Dermis microvascular lymphatic vessel endothelial cell (primary cell): ENCODE results near the gene COMMD2. TPM values are rescaled to one million over a fixed set of nuclear protein-coding genes. Genes with fewer than 3 reads are reported as not detected.

ENCODE experiments used
- DNase-seq, 2 donors: peaks; one replicate each; pipeline versions ENCODE4 v3.0.0 to v3.0.0-alpha.2; 2010; ENCODE audit warnings: low read depth in 2 of 2
- total RNA-seq: library from RNA; depleted of rRNA; stranded (reverse); fragments of >200 nt; gene quantifications from 2 replicates; pipeline ENCODE4 v1.2.1, GENCODE V29; 2014

The COMMD2 gene
- 22.4 and 23.1 TPM in 2 replicates for total RNA-seq

DNA sequence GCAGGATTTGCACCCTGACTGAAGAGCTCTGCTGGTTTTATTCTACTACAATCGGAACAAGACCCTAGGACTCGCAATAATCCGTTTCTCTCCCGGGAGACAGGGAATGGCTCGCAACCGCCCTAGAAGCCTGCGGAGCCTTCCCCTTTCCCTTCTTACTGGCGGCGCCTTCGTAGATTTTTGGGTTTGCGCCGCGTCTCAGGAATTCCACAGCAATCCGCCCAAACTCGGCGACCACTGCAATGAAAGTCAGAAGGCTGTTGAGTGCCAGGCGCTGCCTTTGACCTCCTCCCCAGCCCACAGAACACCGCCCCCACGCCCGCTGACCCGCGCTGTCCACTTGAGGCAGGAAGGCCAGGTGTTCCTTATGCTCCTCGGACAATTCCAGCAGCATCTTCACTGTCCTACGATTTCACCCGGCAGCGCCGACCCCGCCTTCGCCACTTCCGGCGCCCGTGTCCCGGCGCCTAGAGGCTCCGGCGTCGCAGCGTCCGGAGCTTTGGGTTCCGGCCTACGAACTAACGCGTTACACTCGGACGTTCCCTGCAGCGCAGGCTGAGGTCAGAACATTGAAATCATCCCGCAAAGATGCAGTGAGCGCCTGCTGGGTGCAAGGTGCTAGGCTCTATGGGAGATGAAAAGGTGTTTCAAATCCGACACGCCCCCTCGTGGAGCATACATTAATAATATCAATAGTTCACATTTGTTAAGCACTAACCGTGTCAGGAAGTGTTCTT is at the start of gene COMMD2:
TSS of gene COMMD2 (minus strand) at position 439 of the 737 bp plus-strand sequence. CDS start at position 394, 45 bp downstream.
- peak; percentile 63 to 78 for DNase-seq

GRCh38 chr3:149801639-149802038 is 49.4 kb upstream of the COMMD2 start:
- DNase-seq: no peak

DNA sequence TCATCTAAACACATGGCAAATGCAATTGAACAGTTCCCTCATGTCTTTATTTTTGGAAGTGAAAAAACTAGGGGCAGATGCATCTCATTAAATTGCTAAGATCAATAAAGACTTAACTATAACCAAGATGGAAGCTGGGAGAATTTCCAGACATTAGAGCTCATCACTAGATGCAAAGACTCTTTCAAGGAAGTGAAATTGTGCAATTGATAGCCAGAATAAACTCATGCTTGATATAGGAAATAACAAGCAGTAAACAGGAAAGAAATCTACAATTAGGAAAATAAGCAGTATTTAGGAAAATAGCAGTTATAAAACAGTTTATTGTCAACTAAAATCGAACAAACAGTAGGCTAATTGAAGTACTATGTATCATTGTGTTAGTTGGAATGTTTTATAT is 48.9 kb upstream of the COMMD2 start:
- no peak for DNase-seq

DNA sequence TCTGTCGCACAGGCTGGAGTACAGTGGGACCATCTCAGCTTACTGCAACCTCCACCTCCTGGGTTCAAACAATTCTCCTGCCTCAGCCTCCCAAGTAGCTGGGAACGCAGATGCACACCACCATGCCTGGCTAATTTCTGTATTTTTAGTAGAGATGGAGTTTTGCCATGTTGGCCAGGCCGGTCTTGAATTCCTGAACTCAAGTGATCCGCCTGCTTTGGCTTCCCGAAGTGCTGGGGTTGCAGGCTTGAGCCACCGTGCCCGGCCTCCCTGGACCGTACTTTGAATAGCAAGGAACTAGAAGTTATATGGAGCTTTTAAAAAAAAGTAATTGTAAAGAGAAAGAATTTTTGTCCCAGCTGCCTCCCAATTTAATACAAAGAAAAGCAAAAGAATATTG is 48.4 kb upstream of the COMMD2 start:
- DNase-seq: no peak

DNA sequence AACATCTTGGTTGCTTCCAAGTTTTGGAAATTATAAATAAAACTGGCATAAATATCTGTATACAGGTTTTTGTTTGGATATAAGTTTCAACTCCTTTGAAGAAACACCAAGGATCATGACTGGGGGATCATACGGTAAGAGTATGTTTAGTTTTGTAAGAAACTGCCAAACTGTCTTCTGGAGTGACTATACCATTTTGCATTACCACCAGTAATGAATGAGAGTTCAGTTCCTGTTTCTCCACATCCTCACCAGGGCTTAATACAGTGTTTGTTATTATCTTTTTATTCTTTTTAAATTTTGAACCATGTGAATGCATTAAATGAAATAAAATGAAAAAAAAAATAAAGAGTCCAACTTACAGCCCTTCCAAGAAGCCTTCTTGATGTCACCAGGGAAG is 43.7 kb upstream of the COMMD2 start:
- DNase-seq: no peak

DNA sequence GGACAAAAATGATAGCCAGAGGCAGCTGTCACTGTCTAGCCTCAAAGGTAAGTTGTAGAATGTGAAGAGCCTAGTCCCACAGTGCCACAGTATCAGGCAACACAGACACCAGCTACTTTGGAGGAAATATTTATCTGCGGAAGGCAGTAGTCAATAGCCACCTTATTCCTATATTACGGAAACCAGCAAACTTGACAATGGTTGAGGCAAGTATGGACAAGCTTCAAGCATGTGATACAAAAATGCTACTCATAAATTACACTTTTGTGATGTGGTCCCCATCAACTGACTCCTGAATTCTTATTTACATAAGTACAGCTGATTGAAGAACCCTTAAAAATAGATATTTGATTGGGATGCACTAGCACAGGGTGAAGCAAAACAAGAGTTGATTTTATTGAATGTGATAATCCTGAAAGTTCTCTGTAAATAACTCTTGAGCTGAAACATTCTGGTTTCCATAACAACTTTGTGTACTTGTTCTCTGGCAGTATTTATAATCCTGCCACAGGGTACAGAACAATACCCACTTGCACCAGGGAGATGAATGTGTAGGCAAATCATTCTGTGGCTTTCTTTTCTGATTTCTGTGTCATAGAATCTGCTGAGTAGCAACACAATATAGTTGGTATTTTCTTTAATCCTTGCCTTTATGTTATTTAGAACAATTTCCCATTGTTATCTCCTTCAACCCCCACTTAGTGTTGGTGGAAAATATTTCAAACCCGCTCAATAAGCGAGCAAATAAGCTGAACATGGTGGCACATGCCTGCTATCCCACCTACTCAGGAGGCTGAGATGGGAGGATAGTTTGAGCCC is 40.4 kb upstream of the COMMD2 start, which contains the start of gene ANKUB1:
TSS of gene ANKUB1 (minus strand) at position 103 of the 819 bp plus-strand sequence. CDS start 188 bp downstream, outside the sequence.
- DNase-seq: no peak

DNA sequence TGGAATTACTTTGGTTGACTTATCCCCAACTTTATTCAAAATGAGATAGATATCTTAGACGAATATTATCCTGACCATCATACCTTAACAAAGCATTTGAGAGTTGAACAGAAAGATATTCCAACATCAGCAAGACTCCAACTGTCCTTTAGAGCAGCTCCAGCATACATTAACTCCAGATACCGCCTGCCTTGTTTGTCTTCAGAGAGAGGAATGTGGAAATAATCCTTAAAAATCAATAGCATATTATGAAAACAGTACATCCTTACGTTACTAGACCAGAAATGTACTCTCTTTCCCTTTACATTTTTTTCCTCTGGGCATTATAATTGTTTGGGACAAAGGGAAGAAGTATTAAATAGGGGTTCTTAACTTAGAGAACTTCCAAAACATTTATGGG is 38.4 kb upstream of the COMMD2 start:
- DNase-seq: no peak

GRCh38 chr3:149790268-149790667 is 38.0 kb upstream of the COMMD2 start:
- no peak for DNase-seq

DNA sequence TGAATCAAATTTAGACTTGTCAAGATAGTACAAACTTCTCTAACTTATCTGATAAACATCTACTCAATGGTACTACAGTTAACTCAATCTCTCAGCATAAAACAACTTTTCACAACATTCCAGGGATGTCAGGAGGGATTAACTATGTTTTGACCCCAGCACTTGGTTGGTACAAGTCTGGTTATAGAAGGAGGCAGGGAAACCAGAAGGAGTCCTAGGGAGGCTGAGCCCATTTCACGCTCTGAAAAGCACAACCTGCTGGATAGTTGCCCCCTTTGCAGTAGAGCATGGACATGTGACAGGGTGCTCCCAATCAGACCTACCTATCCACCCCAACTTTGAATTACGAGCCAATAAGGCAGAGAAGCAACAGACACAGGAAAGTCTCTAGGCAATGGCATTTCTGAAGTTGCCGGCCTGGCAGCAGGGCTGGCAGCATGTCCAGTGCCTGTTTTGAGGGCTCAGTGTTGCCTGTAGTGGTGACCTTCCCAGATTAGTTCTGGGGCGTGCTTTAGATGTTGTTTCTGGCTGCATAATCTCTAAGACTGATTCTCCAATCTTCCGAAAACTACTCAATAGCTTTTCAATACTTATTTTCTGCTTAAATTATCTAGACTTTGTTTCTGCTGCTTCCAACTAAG is 31.9 kb upstream of the COMMD2 start:
- no peak for DNase-seq

DNA sequence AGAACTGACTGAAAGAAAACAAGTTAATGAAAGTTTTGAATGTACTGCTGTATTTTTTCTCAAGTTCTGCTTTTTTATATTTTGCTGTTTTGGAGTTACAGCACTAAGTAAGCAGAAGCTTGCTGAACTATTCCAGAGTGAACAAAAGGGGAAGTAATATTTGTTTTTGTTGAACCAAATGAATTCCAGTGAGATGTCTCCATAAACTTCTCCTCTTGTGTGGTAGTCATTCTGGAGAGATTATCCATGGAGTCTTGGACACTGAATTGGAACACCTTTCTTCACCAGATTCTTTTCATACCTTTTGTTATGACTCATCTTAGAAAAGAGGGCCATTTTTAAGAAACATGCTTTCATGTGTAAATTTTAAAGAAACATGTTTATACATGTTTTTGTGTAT is 31.3 kb upstream of the COMMD2 start:
- DNase-seq: no peak

DNA sequence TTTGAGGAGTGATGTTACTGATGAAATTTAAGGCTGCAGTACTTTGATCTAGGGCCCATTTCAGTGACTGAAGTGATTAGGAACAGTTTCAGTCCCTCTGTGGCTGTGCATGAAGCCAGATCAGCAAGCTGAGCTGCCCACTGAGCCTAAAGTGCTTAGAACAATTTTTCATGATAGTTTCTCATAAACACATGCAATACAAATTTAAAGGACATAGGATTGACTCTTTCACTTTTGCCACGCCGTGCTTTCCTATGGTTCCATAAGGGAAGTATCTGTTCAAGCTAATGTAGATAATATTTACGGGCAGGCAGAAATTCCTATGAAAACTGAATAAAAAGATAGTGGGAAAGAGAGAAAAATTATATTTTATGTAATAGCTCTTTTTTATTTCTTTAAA is 29.5 kb upstream of the COMMD2 start:
- DNase-seq: no peak

DNA sequence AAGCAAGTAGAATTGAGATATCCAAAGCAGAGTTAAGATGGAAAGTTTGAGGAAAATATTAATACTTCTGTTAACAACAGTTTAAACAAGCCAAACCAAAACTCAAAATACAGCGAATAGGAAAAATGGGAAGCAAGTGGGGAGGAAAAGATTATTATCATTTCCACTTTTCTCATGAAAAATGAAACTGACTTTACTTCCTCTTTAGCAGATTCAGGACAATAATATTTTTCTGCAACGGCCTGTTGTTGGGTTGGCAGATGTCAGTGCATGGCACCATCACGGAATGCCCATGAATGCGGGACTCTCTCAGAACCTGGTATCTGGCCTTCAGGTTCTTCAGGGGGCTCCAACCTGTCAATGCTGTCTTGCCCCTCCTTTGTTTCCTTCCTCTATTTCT is 28.9 kb upstream of the COMMD2 start:
- DNase-seq: peak; percentile 39 to 47

DNA sequence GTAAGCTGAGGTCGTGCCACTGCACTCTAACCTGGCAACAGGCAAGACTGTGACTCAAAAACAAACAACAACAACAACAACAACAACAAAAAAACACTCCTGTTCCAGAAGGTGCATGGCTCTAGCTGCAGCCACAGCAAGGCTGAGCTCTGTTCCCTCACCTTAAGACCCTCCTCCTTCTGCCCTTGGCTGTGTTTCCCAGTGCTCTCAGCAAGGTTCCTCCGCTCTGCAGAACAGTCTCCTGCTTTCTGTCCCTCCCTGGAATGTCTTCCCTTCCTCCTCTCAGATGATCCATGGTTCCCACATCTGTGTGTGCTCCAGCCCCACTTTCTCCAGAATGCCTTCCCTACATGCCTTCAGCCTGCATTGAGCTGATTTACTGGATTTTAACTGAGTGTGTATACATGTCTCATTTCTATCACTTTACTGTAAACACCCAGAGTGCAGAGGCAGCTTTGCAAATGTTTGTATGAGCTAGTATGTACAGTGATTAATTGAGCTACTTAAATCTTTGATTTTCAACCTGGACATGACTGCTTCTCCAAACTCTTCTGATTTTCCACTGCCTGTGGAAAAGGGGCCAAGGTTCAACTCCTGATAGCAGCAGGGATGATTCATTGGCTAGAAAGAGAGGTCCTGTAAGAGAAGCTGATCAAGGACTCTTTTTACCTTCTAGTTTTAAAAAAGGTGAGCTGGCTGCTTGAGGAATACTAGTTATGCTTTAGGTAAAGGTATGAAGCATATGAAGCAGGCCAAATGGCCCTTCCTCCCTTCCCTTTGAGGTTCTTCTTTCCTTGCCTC is 25.3 kb upstream of the COMMD2 start:
- DNase-seq: no peak

GRCh38 chr3:149776170-149776569 is 23.9 kb upstream of the COMMD2 start:
- DNase-seq: no peak

- no peak for DNase-seq
Measured at GRCh38 chr3:149772861-149773260, 20.6 kb upstream of the COMMD2 start.

- DNase-seq: peak; percentile 32 to 64
Measured at GRCh38 chr3:149771652-149772271, 19.5 kb upstream of the COMMD2 start.

- no peak for DNase-seq
Measured at GRCh38 chr3:149770246-149770645, 18.0 kb upstream of the COMMD2 start.

- DNase-seq: no peak
Measured at GRCh38 chr3:149768704-149769103, 16.4 kb upstream of the COMMD2 start.

DNA sequence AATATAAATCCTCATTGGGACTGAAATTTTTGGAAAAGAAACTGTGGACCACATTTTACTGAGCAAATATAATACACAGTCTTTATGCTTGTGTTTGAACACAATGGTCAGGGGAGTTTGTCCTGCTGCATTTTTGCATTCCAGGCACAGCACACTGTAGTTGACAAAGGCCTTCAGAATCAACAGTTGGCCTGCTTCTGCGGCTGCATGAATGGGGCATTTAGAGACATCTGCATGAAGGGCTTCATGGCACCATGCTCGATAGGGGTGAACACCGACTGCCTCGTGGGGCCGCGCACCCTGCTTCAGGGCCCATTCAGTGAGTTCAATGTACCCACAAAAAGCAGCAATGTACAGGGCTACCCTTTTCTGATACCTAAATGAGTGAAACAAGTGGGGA is 15.4 kb upstream of the COMMD2 start:
- DNase-seq: no peak

- DNase-seq: peak; percentile 37 to 49
Measured at GRCh38 chr3:149765762-149766334, 13.6 kb upstream of the COMMD2 start.

GRCh38 chr3:149764302-149764701 is 12.0 kb upstream of the COMMD2 start:
- DNase-seq: no peak
